ENCODE results near the gene ACO1.

DNA sequence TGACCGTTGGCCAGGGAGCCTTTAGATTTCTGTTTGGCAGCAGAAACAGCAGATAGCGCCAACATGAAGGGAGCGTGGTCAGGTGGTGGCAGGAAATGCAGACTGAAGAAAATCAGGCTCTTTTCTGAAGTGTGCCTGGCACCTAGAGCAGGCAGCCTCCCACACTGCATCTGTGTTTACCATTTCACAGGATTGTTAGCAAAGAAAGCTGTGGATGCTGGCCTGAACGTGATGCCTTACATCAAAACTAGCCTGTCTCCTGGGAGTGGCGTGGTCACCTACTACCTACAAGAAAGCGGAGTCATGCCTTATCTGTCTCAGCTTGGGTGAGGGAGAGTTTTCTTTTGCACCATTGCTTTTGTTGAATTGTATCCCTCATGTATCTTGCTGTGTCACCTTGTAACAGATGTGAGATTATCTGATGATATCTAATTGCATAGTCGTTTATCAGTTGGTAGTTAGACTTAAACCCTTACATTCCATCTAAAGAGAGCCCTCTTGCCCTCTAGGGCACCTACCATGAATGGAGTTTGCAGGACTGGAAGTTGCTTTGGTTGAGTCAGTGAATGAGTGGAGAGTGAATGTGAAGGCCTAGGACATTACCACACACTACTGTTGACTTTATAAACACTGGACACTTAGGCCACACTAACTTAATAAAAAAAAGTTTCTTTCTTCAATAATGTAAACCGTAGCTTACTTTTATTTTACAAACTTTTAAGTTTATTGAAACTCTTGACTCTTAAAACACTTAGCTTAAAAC, 42.8 kb downstream of the ACO1 start:
- TF ChIP-seq, protein P1, sequence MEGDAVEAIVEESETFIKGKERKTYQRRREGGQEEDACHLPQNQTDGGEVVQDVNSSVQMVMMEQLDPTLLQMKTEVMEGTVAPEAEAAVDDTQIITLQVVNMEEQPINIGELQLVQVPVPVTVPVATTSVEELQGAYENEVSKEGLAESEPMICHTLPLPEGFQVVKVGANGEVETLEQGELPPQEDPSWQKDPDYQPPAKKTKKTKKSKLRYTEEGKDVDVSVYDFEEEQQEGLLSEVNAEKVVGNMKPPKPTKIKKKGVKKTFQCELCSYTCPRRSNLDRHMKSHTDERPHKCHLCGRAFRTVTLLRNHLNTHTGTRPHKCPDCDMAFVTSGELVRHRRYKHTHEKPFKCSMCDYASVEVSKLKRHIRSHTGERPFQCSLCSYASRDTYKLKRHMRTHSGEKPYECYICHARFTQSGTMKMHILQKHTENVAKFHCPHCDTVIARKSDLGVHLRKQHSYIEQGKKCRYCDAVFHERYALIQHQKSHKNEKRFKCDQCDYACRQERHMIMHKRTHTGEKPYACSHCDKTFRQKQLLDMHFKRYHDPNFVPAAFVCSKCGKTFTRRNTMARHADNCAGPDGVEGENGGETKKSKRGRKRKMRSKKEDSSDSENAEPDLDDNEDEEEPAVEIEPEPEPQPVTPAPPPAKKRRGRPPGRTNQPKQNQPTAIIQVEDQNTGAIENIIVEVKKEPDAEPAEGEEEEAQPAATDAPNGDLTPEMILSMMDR (IDR thresholded peaks at IDR 0.05; ENCODE audit: insufficient read depth, low read depth, low read length): no peak
- TF ChIP-seq EZH2 (IDR thresholded peaks at IDR 0.05; ENCODE audit: insufficient read depth, low read length): no peak

Measured in astrocyte (in vitro differentiated cells and primary cell).